GM20431 (cell line): ENCODE results near the gene COL13A1.

Experiments used
- in situ Hi-C: fragments of 300-500 bp; cut with MseI, MboI; formaldehyde crosslinking; loops from one replicate; pipeline ENCODE4 v1.15.0; 2020; ENCODE audit warnings: low sequenced_read_pairs; ENCODE audit not compliant: unreplicated experiment

Gene COL13A1

DNA sequence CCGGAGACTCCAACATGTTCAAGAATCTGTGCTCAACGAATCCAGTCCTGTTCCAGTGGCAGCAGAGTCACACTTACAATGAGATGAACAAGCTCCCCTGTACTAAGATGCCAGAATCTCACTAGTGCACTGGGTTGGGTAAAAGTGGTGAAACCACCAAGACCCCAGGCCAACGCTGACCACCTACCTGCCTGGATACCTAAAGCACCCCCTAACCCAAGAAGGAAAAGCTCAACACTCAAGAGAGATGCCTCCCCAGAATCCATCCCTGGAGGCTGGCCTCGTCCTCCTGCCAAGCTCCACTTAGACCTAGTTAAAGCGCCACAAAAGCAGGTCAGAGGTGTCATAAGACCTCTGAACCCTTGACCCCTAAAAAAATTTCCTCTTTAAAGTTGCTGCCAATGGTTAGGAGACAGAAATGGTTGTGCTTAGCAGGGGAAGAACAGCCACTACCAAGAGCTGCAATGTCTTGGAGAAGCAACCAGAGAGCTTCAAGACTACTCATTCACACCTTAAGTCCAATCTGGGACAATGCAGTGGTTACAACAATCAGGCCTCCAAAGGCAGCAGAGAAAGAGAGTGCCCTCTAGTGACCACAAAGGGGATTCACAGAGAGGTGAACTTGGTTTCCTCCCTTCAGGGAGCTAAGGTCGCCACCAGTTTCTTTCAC, 156.3 kb downstream of the COL13A1 start:
- in situ Hi-C loops = no loop called here

DNA sequence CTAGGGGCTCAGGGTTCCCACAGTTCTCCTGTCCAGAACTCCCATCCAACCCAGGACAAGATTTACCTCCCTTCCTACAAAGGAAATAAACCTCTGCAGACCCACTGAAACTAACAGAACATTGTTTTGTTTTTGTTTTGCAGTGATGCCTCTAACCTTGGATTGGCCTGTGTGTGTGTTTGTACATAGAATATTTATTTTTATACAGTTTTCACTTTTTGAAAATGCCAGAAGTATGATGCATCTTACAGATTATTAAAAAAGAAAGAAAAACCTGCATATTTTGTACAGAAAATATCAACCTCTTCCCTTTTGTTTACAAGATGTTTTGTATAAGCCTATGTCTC, 156.8 kb downstream of the COL13A1 start:
- in situ Hi-C loops = no loop called here

DNA sequence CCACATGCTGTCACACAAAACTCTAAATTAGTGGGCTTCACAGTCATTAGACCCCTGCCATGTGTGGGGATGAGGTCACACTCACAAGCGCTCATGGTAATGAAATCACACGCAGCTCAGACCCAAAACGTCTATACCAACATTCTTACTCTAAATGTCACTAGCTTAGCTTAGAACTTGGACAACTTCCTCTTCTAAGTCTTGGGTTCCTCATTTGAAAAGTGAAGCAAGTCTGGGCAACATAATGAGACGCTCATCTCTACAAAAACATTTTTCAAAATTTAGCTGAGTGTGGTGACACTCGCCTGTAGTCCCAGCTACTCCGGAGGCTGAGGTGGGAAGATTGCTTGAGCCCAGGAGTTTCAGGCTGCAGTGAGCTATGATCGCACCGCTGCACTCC, 158.2 kb downstream of the COL13A1 start:
- in situ Hi-C loops = no loop called here

DNA sequence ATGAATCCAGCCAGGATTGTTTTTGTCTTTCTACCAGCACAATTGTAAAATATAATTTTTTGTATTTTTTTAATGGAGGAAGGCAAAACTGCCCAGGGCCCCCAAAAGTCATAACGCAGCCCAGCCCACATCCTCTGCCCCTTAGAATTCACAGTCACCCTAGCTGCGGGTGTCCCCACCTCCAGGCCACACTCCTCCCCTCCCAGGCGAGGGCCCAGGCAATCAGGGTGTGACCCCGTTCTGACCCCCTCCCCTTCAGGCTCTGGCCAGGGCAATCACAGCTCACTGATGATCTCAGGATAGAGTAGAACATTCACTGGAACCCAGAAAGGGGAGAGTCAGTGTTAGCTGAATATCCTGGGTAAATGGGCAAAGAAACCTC, 158.9 kb downstream of the COL13A1 start:
- in situ Hi-C loops = no loop called here

DNA sequence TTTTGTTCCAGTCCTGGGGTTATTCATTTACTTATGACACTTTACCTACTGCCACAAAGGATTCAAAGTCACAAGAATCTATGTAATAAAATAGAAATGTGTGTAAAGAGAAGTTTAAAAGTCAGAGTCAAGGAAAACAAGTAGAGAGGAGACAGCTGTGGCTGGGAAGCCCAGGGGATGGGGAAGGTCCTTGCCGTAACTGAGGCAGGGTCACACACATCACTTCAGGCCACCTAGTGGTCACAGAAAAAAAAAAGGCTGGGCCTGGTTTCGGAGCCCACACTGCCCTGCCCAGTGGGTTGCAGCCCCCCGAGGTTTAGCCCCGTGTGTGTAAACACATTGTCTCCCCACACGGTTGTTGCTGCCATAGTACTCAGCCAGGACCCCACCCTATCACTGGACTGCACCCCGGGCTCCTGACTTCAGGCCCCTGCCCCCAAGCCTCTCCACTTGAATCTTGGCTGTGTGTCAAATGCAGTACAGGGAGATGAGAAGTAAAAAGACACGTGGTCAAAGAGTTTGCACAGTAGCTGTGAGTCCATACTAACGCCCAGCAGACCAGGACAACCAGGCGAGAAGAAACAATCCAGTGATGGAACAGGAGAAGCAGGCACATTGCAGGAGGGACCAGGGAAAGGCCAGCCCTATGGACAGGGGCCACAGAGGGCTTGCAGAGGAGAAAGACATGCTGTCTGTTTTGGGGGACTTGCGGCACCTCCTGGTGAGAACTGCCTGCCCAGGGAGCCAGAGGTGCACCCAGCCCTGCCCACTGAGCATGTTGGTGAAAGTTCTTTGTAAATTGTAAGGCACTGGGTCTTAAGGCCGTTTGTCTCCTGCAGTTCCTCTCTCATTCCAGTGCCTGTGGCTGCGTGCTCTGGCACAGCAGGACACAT, 159.5 kb downstream of the COL13A1 start:
- in situ Hi-C loops = no loop called here

DNA sequence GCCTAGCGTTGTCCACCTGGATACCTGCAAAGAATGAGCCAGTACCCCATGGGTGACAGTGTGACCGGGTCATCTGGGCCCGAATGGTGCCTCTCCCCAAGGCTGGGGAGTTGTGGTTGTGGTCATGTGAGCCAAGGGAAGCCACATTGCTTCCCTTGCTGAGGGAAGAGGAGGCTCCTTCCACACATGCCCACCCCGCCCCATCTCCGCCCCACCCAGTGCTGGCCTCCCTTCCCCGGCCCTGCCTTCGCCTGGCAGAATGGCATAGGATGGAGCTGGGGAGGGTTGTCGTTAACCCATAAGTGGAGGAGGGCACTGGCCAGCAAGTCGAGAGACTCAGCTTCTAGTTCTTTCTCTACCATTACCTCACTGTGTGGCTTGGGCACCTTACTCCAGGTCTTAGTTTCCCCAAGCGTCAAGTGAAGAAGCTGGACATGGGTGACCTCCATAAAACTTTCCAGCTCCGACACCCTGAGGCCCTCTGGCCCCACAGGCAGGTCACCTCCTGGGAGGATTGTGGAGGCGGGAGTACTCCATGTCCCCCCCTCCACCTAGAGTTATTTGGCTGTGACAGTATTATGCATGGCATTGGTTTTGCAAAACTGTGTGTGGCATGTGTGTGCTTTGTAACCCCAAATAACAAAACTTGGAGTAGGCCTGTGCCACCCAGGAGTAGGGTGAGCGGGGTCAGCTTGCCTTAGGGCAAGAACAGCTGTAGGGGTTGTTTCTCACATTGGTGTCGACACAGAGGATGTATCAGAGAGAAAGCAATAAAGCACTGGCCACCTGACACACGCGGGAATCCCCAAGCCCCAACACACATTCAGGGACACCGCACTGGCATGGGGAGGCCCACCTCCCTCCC, 160.4 kb downstream of the COL13A1 start:
- in situ Hi-C loops = no loop called here

DNA sequence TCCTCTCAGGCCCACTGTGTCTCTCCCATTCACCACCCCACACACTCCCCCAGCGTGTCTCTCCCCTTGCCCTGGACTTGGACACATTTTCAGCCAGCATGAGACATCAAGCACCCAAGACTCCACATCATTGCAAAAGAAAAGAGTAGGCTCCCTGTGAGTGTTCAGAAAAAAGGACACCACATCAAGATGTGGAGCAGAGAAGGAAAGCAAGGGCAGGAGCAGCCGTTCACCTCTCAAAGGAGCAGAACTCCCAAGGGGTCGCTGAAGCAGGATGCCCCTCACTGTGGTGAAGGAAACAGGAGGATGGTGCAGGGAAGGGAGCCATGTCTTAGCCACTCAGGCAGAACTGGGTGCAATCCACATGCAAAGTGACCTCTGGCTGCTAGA, 161.0 kb downstream of the COL13A1 start:
- in situ Hi-C loops = no loop called here

DNA sequence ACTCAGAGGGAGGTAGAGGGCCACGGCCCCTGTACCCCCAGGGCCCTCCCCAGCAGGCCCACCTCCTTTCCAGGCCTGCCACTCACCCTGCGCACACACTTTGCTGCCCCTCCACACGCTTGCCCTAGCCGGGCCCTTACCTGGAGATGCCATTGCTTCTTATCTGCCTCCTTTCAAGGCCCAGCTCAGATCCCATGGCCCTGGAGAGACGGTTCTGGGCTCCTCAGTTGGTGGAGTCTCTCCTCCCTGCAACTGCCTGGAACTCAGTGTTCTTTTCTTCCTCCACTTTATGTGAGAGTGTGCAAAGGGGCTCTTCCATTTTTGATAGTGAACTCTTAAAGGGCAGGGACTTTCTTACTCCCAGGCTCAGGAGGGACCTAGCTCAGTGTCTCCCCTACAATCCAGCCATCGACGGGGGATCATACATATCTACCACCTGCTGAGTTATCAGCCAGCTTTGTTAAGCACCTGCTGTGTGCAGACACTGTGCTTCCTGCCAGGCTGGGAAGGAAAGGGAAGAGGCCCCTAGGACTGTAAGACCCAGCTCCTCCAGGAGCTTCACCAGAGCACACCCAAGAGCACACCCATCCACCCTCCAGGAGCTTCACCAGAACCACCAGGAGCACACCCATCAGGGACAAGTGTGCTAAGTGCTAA, 161.6 kb downstream of the COL13A1 start:
- in situ Hi-C loops = no loop called here

DNA sequence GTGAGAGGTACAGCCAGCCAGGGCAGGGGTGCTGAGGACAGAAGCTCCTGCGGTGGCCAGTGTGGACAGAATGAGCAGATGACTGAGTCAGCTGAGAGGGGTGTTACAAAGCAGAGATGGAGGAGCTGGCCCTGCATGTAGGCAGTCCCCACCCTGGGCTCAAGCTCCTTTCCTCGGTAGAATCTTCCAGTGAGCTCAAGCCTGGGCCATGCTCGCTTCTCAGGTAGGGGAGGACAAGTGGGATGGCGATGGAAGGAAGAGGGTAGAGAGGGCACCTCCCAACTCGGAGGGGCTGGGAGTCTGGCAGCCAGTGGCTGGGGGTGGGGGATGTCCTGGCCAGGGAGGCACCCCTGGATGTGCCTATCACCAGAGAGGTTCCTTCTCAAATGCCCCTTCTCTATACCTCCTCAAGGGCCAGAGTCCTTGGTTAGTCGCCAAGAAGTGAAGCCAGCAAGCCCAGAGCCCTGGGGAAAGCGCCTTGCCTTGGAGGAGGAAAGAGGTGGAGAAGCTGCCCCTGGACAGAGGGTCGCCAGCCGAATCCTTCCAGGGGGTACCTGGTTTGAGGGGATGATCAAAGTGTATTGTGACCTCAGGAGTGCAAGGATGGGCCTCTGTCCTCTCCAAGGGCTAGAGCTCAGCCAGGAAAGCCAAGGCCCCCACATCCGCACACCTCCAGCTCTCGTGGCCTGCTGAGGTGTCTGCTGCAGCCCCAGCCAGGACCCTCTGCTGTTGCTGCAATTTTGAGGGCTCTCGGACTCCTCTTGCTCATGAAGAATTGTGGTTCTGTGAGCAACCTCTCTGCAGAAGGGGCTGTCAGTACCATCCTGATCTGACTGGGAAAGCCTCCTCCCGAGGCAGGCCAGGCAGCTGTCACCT, 162.4 kb downstream of the COL13A1 start:
- in situ Hi-C loops = no loop called here

DNA sequence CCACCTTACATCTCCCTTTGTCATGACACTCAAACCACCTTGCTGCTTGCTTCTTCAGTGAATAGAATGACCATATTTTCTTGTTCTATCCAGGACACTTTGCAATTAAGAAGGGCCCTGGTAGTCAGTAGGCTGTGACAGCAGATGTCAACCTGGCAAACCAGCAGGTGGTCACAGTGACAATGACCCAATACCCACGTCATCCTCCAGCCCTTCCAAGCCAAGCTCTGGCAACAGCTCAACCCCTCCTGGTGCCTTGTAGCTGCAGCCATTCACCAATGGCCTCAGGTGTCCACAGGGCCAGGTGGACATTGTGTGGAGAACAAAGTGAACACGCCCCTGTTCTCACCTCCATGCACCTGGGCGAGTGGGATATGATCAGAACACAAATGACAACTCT, 163.4 kb downstream of the COL13A1 start:
- in situ Hi-C loops = no loop called here

DNA sequence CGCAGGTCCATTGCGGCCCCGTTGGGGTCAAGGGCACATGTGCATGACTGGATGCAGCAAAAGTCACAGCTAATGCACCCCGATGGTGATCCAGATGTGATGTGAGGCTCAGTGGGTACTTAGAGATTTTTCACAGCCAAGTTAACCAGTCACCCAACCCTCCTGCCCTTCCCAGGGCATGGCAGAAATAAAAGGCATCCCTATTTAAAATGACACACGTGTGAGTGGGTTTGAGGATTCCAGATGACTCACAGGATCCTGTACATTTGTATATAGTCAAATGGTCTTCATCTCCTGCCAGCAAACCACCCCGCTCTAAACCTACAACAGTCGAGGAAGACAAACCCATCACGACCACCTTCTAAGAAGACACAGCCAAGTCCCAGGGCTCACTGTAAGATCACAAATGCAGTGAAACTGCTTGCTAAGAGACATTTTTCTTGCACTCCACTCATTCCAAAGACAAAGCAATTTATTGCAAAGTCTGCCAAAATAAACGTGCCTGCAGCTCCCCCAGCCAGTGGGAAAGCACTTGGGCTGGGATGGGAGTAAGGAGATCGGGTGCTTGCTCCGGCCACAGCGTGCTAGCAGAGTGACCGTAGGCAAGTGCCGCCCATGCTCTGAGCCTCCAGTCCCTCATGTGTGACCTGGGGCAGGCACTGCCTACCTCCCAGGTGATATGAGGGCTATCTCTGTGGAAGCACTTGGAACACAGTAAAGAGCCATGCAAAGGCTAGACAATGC, 164.4 kb downstream of the COL13A1 start:
- in situ Hi-C loops = no loop called here

DNA sequence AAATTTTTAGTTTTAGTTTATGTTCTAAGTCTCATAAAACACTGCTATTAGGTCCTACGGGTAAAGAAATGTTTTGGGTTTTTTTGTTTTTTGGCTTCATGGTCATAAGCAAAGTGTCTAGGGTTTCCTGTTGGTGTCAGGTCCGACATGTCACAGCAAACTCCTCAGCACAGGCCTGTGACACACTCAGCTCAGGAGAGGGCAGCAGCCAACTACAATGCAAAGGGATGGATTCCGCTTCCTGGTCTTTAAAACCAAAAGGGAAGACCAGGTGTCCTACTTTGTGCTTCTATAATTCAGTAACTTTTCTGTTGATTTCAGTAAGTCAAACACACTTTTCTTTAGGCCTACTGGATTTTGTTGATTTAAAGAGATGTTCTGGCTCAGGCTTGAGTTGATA, 167.1 kb downstream of the COL13A1 start:
- in situ Hi-C loops = no loop called here

DNA sequence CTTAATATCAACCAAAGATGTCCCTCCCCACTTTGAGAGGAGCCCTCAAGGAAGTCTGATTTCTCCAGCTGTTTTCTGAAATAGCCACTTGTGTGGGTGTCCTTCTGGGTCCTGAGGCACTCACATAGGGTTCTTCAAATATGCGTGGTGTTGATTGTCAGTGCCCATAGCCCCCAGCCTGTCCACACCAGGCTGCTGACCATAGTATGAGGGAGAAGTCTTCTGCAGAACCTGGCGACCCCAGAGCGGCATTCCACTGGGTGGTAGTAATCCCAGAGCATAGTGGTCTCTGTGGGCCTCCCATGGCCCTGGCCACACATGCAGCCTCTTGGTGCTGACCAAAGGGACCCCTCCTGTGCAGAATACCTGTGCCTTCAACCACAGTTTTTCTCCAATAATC, 168.3 kb downstream of the COL13A1 start:
- in situ Hi-C loops = no loop called here

DNA sequence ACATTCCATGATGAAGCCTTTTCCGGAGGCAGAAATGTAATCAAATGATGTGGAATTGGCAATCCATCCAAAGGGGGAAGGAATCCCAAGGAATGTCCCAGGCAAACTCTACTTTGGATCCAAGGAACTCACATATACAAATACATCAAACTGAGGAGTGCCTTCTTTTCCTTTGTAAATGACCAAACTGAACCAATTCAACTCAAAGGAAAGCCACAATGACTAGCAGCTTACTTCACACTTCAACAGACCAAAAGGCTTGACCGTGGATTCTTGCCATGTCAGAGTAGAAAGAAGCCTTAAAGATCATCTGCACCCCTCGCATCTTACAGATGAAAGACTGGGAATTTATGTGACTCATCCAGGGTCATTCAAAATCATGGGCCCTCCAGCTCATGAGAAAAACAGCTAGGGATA, 171.3 kb downstream of the COL13A1 start:
- in situ Hi-C loops = no loop called here

DNA sequence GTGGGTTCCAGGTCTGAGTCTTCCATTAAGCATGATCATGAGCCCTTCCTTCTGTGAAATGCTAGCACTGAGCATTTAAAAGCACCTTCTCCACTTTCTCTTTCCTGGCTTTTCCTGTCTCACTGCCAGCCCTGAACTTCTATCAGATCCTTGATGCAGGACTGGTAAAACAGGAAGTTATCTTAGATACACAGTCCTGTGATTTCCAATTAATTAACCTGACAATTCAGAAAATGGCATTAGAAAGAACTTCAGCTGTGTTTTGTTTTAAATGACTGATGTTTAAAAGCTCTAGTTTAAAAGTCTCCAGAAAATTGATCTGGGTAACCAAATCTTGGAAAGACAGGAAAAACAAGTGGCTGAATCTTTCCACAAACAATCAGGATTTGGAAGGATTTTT, 172.0 kb downstream of the COL13A1 start:
- in situ Hi-C loops = no loop called here

DNA sequence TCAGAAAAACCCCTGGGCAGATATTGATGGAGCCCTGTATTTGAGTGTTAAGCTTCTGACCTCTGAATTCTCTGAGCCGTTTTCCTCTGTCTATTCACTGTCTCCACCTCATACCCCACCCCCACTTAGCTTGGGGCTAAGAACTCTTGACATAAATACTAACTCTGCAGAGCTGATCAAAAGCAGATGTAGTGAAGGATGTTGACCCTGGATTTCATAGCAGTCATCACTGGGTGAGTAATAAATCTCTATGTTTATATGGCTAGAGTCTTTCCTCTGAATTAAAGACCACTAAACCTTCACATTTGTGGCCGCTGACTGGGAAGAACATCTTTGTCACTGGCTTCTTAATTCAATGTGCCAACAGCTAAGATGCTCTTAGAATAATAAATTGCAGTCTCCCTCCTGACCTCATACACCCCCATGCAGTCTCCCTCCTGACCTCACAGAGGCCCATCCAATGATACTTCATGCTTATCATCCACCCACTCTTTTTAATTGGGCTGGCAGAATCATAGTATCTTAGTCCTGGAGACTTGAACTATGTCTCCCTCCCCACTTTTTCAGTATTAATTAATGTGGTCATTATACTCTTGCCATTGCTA, 172.9 kb downstream of the COL13A1 start:
- in situ Hi-C loops = no loop called here

DNA sequence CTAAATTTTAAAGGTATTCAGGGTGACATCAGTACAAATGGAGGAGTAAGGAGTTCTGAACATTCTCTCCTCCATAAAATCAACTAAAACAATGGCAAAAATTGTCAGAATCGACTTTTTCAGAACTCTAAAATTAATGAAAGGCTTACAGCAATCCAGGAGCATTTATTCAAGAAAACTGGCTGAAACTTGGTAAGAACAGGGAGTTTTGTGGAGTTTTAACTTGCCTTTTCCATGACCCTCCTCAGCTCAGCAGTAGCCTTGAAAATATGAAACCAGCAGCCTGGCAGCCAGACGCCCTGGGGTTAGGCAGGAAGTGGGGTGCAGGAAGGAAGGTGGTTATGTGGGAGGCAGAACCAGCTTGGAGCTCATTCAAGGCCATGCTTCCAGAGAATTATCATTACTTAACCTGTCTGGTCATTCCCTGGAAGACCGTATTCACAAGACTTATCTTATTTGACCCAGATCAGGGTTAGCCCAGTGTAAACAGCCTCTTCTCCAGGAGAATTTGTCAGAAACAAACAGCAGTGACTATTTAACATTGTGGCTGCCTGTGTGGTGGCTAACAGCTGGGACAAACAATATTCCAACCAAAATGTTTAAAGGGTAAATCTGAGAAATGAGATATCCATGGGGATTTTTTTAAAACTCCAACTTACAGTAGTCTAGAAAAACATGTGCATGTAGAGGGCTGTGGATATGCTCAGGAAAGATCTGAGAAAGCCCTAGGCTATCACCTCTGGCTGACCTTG, 175.3 kb downstream of the COL13A1 start:
- in situ Hi-C loops = no loop called here

DNA sequence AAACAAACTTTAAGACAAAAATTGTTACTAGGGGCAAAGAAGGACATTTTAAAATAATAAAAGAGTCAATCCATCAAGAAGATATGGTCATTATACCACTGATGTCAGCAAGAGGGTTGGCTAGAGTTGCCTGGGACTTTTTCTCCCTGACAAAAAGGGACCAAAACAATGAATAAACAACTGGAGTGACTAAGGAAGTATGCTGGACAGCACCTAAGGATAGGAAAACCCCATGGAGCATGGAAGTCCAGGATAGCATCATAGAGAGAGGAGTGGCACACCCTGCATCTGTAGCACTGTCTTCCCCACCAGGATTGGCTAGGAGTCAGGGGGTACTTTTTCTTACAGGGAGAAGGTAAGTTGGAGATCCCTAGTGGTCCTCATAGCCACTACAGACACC, 177.5 kb downstream of the COL13A1 start:
- in situ Hi-C loops = no loop called here
